ENCODE data around the gene ACAD9. TPM values are rescaled to one million over a fixed set of nuclear protein-coding genes. Genes with fewer than 3 reads are reported as not detected.

Gene ACAD9
- total RNA-seq, 1 donor from 2014 or later = 43.0 TPM

- TF ChIP-seq POLR2A (IDR thresholded peaks at IDR 0.05) (no peak), CTCF (IDR thresholded peaks at IDR 0.05) (no peak), POLR2AphosphoS5 (IDR thresholded peaks at IDR 0.05; ENCODE audit: insufficient read depth in 1 of 2, low read depth in 1 of 2) (no peak)
- H3K4me1 ChIP-seq = no peaks in the 10 kb centered on the region
- H3K36me3 ChIP-seq = peaks cover 0 to 95% of the 10 kb centered on the region in 2 donors
- intact Hi-C loops (cut with DNase I) = no loop called here
- no peaks in the 10 kb centered on the region for H3K9me3 ChIP-seq
- H3K27ac ChIP-seq = no peak overlapping the region
- no peaks in the 10 kb centered on the region for H3K27me3 ChIP-seq
- DNase-seq (ENCODE audit: extremely low spot score in 2 of 2) = no peak
- H3K4me3 ChIP-seq = no peak overlapping the region
These were observed 27.5 kb downstream of the ACAD9 start for GRCh38 chr3:128906804-128907525.

GRCh38 chr3:128907706-128908445 lies 28.5 kb downstream of the ACAD9 start:
- no peaks in the 10 kb centered on the region for H3K4me1 ChIP-seq
- H3K27ac ChIP-seq = no peak overlapping the region
- no peaks in the 10 kb centered on the region for H3K27me3 ChIP-seq
- TF ChIP-seq POLR2AphosphoS5 (IDR thresholded peaks at IDR 0.05; ENCODE audit: insufficient read depth in 1 of 2, low read depth in 1 of 2) = no peak
- TF ChIP-seq CTCF (IDR thresholded peaks at IDR 0.05) = no peak
- no peak for TF ChIP-seq POLR2A (IDR thresholded peaks at IDR 0.05)
- H3K9me3 ChIP-seq = no peaks in the 10 kb centered on the region
- H3K4me3 ChIP-seq = no peak overlapping the region
- H3K36me3 ChIP-seq = peaks cover 0 to 94% of the 10 kb centered on the region in 2 donors
- intact Hi-C loops (cut with DNase I) = no loop called here
- DNase-seq (ENCODE audit: extremely low spot score in 2 of 2) = no peak

GRCh38 chr3:128908951-128909350 lies 29.5 kb downstream of the ACAD9 start:
- Histone ChIP-seq H3K27me3 (no peaks in the 10 kb centered on the region), H3K27ac (no peak overlapping the region), H3K36me3 (peaks cover 0 to 91% of the 10 kb centered on the region in 2 donors), H3K9me3 (no peaks in the 10 kb centered on the region), H3K4me3 (no peak overlapping the region), H3K4me1 (no peaks in the 10 kb centered on the region)
- DNase-seq (ENCODE audit: extremely low spot score in 2 of 2) = no peak
- intact Hi-C loops (cut with DNase I) = no loop called here
- no peak for TF ChIP-seq POLR2A (IDR thresholded peaks at IDR 0.05)
- TF ChIP-seq CTCF (IDR thresholded peaks at IDR 0.05) = no peak
- TF ChIP-seq POLR2AphosphoS5 (IDR thresholded peaks at IDR 0.05; ENCODE audit: insufficient read depth in 1 of 2, low read depth in 1 of 2) = no peak

- peaks cover 0 to 91% of the 10 kb centered on the region in 2 donors for H3K36me3 ChIP-seq
- H3K9me3 ChIP-seq = no peaks in the 10 kb centered on the region
- no peak for TF ChIP-seq CTCF (IDR thresholded peaks at IDR 0.05)
- no peak for TF ChIP-seq POLR2AphosphoS5 (IDR thresholded peaks at IDR 0.05; ENCODE audit: insufficient read depth in 1 of 2, low read depth in 1 of 2)
- no peak for TF ChIP-seq POLR2A (IDR thresholded peaks at IDR 0.05)
- no peak for DNase-seq (ENCODE audit: extremely low spot score in 2 of 2)
- H3K27me3 ChIP-seq = no peaks in the 10 kb centered on the region
- intact Hi-C loops (cut with DNase I) = no loop called here
- no peak overlapping the region for H3K27ac ChIP-seq
- no peak overlapping the region for H3K4me3 ChIP-seq
- H3K4me1 ChIP-seq = no peaks in the 10 kb centered on the region
These were observed 30.6 kb downstream of the ACAD9 start for GRCh38 chr3:128910006-128910405.

GRCh38 chr3:128911911-128912310 lies 32.5 kb downstream of the ACAD9 start:
- TF ChIP-seq POLR2A (IDR thresholded peaks at IDR 0.05) (no peak), CTCF (IDR thresholded peaks at IDR 0.05) (no peak), POLR2AphosphoS5 (IDR thresholded peaks at IDR 0.05; ENCODE audit: insufficient read depth in 1 of 2, low read depth in 1 of 2) (no peak)
- intact Hi-C loops (cut with DNase I) = no loop called here
- H3K27ac ChIP-seq = no peak overlapping the region
- no peaks in the 10 kb centered on the region for H3K4me1 ChIP-seq
- H3K4me3 ChIP-seq = no peak overlapping the region
- no peak for DNase-seq (ENCODE audit: extremely low spot score in 2 of 2)
- H3K27me3 ChIP-seq = no peaks in the 10 kb centered on the region
- peaks cover 0 to 82% of the 10 kb centered on the region in 2 donors for H3K36me3 ChIP-seq
- H3K9me3 ChIP-seq = no peaks in the 10 kb centered on the region
